ENCODE measurements around the gene PSMG3. TPM values are rescaled to one million over a fixed set of nuclear protein-coding genes. Genes with fewer than 3 reads are reported as not detected.

The PSMG3 gene
- polyA plus RNA-seq, 2 of the 4 experiments (the other 2 are of a cell fraction), result 75.9 to 89.3 TPM

DNA sequence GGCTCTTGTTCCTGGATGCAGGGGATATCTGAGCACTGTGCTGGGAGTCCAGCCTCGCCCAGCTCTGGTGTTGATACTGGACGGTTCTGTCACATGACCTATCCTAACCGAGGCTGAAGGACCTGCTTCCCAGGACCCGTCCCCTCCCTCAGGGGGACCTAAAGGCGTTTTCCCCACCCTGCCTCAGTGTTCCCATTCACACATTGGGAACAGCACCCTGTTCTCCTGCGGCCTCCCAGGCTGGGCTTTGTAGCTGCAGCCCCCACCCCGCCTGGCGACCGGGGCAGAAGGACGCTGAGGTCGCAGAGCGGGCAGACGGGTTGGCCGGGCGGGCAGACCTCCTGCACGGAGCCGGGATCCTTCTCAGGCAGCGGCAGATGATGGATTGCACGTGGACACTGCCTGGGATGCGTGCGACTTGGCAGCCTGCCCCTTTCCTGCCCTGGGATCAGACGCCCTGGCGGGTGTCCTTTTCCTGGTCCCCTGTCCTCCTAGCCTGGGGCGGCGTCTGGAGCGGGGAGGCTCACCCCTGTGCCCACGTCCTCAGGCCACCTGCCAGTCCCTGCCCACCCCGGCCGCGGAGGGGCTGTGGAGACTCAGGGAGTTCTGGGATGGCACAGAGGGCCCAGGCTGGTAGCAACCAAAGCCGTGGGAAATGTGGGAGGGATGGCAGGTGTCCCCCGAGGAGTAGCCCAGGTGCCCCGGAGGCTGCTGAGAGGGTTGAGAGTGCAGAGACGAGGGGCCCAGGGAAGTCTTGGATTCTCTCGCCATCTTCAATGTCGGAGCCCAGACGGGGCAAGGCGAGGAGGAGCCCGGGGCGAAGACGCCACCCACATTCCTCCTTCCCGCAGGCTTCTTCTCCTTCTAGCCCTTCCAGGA is 17.2 kb upstream of the PSMG3 start:
- H3K4me1 ChIP-seq, result no peaks in the 10 kb centered on the region
- H3K4me3 ChIP-seq, result no peak overlapping the region
- ATAC-seq (no peak), FAIRE-seq (no peak), DNase-seq (ENCODE audit: low read depth in 1 of 2, low spot score in 1 of 2) (no peak)
- no peak overlapping the region for H3K27ac ChIP-seq
- POLR2A ChIA-PET, result no interaction called here
- H3K9me3 ChIP-seq, result peaks cover 14% of the 10 kb centered on the region
- H3K4me2 ChIP-seq, result no peak overlapping the region
- TF ChIP-seq, protein P1, sequence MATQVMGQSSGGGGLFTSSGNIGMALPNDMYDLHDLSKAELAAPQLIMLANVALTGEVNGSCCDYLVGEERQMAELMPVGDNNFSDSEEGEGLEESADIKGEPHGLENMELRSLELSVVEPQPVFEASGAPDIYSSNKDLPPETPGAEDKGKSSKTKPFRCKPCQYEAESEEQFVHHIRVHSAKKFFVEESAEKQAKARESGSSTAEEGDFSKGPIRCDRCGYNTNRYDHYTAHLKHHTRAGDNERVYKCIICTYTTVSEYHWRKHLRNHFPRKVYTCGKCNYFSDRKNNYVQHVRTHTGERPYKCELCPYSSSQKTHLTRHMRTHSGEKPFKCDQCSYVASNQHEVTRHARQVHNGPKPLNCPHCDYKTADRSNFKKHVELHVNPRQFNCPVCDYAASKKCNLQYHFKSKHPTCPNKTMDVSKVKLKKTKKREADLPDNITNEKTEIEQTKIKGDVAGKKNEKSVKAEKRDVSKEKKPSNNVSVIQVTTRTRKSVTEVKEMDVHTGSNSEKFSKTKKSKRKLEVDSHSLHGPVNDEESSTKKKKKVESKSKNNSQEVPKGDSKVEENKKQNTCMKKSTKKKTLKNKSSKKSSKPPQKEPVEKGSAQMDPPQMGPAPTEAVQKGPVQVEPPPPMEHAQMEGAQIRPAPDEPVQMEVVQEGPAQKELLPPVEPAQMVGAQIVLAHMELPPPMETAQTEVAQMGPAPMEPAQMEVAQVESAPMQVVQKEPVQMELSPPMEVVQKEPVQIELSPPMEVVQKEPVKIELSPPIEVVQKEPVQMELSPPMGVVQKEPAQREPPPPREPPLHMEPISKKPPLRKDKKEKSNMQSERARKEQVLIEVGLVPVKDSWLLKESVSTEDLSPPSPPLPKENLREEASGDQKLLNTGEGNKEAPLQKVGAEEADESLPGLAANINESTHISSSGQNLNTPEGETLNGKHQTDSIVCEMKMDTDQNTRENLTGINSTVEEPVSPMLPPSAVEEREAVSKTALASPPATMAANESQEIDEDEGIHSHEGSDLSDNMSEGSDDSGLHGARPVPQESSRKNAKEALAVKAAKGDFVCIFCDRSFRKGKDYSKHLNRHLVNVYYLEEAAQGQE (IDR thresholded peaks at IDR 0.05), result no peak
- TF ChIP-seq FOXS1 (CRISPR knock-in tag; IDR thresholded peaks at IDR 0.05) (no peak), KDM5A (IDR thresholded peaks at IDR 0.05) (no peak)
- TF ChIP-seq, protein P2, sequence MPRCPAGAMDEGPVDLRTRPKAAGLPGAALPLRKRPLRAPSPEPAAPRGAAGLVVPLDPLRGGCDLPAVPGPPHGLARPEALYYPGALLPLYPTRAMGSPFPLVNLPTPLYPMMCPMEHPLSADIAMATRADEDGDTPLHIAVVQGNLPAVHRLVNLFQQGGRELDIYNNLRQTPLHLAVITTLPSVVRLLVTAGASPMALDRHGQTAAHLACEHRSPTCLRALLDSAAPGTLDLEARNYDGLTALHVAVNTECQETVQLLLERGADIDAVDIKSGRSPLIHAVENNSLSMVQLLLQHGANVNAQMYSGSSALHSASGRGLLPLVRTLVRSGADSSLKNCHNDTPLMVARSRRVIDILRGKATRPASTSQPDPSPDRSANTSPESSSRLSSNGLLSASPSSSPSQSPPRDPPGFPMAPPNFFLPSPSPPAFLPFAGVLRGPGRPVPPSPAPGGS (IDR thresholded peaks at IDR 0.05), result no peak
- WGBS (ENCODE audit: missing lambda C conversion rate), result 47% methylated on average over 23 of the region's 42 CpGs
- CTCF ChIA-PET, result interaction anchor here (0.7 to 1.8 kb wide), 2 partner anchors 8 to 622 kb away, joined by 3 to 5 read pairs; no protein-coding TSS in a partner anchor

DNA sequence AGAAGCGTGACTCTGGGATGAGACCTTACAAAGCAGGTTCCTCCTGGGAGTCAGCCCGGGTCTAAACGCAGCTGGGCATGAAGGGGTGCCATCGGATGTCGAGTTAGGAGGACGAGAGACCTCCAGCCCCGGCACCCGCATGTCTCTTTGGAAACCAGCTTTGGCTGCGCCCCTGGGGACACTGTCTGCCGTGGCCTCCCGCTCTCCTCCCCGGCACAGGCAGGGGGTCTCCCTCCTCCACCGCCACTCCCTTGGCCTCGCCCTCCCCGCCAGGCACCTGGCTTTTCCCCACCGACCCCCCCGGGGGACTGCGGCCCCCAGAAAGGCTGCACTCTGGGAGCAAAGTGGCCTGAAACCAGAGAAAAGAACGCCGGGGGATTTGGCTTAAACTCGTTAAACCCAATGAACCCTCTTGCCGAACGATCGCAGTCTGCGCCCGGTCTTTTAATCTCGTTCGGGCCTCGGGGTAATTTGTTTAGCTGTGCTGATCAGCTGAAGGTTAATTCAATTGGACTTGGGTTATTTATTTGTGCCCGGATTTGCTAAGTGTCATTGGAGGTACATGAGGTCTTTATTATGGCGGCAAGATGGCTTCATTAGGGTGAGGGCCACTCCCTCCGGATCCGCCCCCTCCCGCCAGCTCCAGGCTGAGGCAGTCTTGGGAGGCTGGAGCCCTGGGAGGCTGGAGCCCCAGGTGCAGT is 16.4 kb upstream of the PSMG3 start:
- no peak for DNase-seq (ENCODE audit: low read depth in 1 of 2, low spot score in 1 of 2)
- no peak overlapping the region for H3K27ac ChIP-seq
- ChIA-PET CTCF (interaction anchor here (0.8 to 2.2 kb wide), 4 partner anchors 10 to 623 kb away, joined by 3 to 7 read pairs (median 4); no protein-coding TSS in a partner anchor), POLR2A (no interaction called here)
- H3K4me2 ChIP-seq, result no peak overlapping the region
- ATAC-seq, result no peak
- FAIRE-seq, result no peak
- H3K4me1 ChIP-seq, result no peaks in the 10 kb centered on the region
- WGBS (ENCODE audit: missing lambda C conversion rate), result 65% methylated on average over 31 of the region's 34 CpGs
- TF ChIP-seq GATA3 (IDR thresholded peaks at IDR 0.05; ENCODE audit: borderline replicate concordance) (no peak), RAD21 (conservative IDR thresholded peaks at IDR 0.05 in 1 of 2, IDR thresholded peaks at IDR 0.05 in 1 of 2) (no peak), MAZ (IDR thresholded peaks at IDR 0.05; ENCODE audit: borderline replicate concordance, low read depth, low read length) (no peak), KDM1A (IDR thresholded peaks at IDR 0.05; ENCODE audit: low read depth) (no peak), MAFK (IDR thresholded peaks at IDR 0.05; ENCODE audit: partially characterized antibody) (no peak), ESRRA (IDR thresholded peaks at IDR 0.05; ENCODE audit: borderline replicate concordance, low read length) (no peak), NFE2L2 (conservative IDR thresholded peaks at IDR 0.05; ENCODE audit: low read length) (no peak)
- TF ChIP-seq, protein P3, sequence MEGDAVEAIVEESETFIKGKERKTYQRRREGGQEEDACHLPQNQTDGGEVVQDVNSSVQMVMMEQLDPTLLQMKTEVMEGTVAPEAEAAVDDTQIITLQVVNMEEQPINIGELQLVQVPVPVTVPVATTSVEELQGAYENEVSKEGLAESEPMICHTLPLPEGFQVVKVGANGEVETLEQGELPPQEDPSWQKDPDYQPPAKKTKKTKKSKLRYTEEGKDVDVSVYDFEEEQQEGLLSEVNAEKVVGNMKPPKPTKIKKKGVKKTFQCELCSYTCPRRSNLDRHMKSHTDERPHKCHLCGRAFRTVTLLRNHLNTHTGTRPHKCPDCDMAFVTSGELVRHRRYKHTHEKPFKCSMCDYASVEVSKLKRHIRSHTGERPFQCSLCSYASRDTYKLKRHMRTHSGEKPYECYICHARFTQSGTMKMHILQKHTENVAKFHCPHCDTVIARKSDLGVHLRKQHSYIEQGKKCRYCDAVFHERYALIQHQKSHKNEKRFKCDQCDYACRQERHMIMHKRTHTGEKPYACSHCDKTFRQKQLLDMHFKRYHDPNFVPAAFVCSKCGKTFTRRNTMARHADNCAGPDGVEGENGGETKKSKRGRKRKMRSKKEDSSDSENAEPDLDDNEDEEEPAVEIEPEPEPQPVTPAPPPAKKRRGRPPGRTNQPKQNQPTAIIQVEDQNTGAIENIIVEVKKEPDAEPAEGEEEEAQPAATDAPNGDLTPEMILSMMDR (IDR thresholded peaks at IDR 0.05), result no peak
- no peak overlapping the region for H3K4me3 ChIP-seq
- H3K9me3 ChIP-seq, result peaks cover 14% of the 10 kb centered on the region
